WTC11 (cell line): ENCODE measurements around the gene RABL3.

Source experiments
- CREM ChIP-seq: sonication (generic); formaldehyde crosslinking; IDR thresholded peaks from 2 replicates; pipeline ENCODE4 v1.8.1; 2022; ENCODE audit warnings: mild to moderate bottlenecking, missing genetic modification reagents, moderate library complexity
- CTCF ChIP-seq: fragments of 200-600 bp; IDR thresholded peaks from 2 replicates; pipeline ENCODE4 v1.8.0; 2022; ENCODE audit warnings: antibody characterized with exemption
- IRF2 ChIP-seq: sonication (generic); formaldehyde crosslinking; IDR thresholded peaks from 2 replicates; pipeline ENCODE4 v1.8.0; 2022; ENCODE audit warnings: low read depth, missing genetic modification reagents, borderline replicate concordance
- NFYB ChIP-seq: sonication (generic); formaldehyde crosslinking; conservative IDR thresholded peaks from 2 replicates; pipeline ENCODE4 v1.8.0; 2022; ENCODE audit warnings: low read depth, missing genetic modification reagents
- SP1 ChIP-seq: sonication (generic); formaldehyde crosslinking; conservative IDR thresholded peaks from 2 replicates; pipeline ENCODE4 v1.8.1; 2022; ENCODE audit warnings: missing genetic modification reagents
- ZNF671 ChIP-seq: fragments of 250-450 bp; sonication (Bioruptor Pico); IDR thresholded peaks from 2 replicates; pipeline ENCODE4 v1.8.0; 2021; ENCODE audit warnings: mild to moderate bottlenecking
- TF ChIP-seq, protein P1 (sequence below): sonication (generic); formaldehyde crosslinking; IDR thresholded peaks from 2 replicates; pipeline ENCODE4 v1.8.0; 2022; ENCODE audit warnings: mild to moderate bottlenecking, missing genetic modification reagents

DNA sequence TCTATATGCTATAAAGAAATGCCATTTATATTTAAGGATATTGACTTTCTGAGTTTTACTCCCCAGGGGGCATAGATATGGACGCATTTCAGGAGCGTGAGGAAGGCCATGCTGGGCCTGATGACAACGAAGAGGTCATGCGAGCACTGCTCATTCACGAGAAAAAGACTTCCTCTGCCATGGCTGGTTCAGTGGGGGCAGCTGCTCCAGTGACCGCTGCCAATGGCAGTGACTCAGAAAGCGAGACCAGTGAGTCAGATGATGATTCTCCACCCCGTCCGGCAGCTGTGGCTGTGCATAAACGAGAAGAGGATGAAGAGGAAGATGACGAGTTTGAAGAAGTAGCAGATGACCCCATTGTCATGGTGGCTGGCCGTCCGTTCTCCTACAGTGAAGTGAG is 38.7 kb upstream of the RABL3 start:
- no peak for TF ChIP-seq IRF2 (CRISPR knock-in tag)
- no peak for TF ChIP-seq NFYB
- TF ChIP-seq CTCF: no peak
- TF ChIP-seq SP1: no peak
- TF ChIP-seq, protein P1, sequence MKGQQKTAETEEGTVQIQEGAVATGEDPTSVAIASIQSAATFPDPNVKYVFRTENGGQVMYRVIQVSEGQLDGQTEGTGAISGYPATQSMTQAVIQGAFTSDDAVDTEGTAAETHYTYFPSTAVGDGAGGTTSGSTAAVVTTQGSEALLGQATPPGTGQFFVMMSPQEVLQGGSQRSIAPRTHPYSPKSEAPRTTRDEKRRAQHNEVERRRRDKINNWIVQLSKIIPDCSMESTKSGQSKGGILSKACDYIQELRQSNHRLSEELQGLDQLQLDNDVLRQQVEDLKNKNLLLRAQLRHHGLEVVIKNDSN (CRISPR knock-in tag): no peak
- no peak for TF ChIP-seq CREM (CRISPR knock-in tag)
- no peak for TF ChIP-seq ZNF671 (CRISPR knock-in tag)
